Immature natural killer cell (primary cell): ENCODE results near the gene CCDC87. TPM values are rescaled to one million over a fixed set of nuclear protein-coding genes. Genes with fewer than 3 reads are reported as not detected.
"Not testable (repeated sequence)": the region's sequence is repeated elsewhere in the genome, so short reads cannot be mapped to it uniquely, and the experiment has no call there.

ENCODE experiments used
- DNase-seq, 3 donors: peaks; one replicate each; pipeline ENCODE4 v3.0.0; 2022; ENCODE audit warnings: mixed read lengths in 1 of 3
- H3K27ac Mint-ChIP-seq, 6 donors: one replicate each; pipeline ENCODE4 v1.8.0; 2020; ENCODE audit warnings: mixed read lengths in 6 of 6, mild to moderate bottlenecking in 5 of 6, inconsistent platforms in 4 of 6, moderate library complexity in 3 of 6
- H3K27me3 Mint-ChIP-seq, 3 donors: one replicate each; pipeline ENCODE4 v1.8.0; 2020 to 2021; ENCODE audit warnings: low read depth in 3 of 3, mild to moderate bottlenecking in 3 of 3, mixed read lengths in 3 of 3, moderate library complexity in 3 of 3, inconsistent platforms in 1 of 3
- H3K36me3 Mint-ChIP-seq, 3 donors: one replicate each; pipeline ENCODE4 v1.8.0; 2020; ENCODE audit warnings: mixed read lengths in 3 of 3, inconsistent platforms in 2 of 3, mild to moderate bottlenecking in 2 of 3
- H3K4me1 Mint-ChIP-seq, 2 donors: one replicate each; pipeline ENCODE4 v1.8.0; 2020; ENCODE audit warnings: inconsistent platforms in 2 of 2, mild to moderate bottlenecking in 2 of 2, mixed read lengths in 2 of 2, moderate library complexity in 1 of 2
- H3K4me3 Mint-ChIP-seq, 5 donors: one replicate each; pipeline ENCODE4 v1.8.0; 2020; ENCODE audit warnings: mild to moderate bottlenecking in 5 of 5, mixed read lengths in 5 of 5, inconsistent platforms in 3 of 5, moderate library complexity in 3 of 5
- H3K9me3 Mint-ChIP-seq, 6 donors: one replicate each; pipeline ENCODE4 v1.8.0; 2020; ENCODE audit warnings: mild to moderate bottlenecking in 6 of 6, mixed read lengths in 6 of 6, inconsistent platforms in 4 of 6, moderate library complexity in 3 of 6
- polyA plus RNA-seq, 3 donors: library from polyadenylated mRNA; unstranded; fragments of 300-500 nt; fragmentation: Illumina TruSeq; gene quantifications; one replicate each; pipeline ENCODE4 v1.2.3, GENCODE V29; 2021

Gene CCDC87
- polyA plus RNA-seq, 3 donors from 2014 or later, result not detected

DNA sequence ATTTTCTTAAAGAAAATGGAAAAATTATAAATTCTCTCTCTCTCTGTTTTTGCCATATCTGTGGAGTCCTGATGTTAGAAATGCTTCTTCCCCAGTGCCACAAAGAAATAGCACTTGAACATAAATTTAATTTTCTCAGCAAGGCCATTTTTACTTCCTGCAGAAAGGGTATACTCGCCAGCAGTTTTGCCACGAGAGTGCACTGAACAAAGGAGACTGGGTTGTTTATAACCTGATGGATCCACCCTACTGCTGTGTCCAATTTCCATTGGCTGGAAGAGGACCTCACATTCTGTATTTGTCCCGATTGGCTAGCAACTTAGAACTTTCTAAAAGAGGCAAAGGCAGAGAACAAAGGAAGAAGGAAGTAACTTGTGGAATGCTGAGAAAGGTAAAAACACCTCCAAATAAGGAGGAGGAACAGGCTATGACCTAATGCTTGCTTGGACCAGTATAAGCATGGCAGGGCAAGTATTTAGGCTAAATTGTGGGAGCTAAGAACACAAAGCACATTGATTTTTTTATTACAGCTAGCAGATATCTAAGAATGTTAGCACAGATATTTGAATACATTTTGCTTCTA lies 10.2 kb downstream of the CCDC87 start:
- not testable (repeated sequence) for H3K9me3 Mint-ChIP-seq, H3K27ac Mint-ChIP-seq, H3K36me3 Mint-ChIP-seq, H3K4me3 Mint-ChIP-seq, DNase-seq, H3K4me1 Mint-ChIP-seq, H3K27me3 Mint-ChIP-seq

DNA sequence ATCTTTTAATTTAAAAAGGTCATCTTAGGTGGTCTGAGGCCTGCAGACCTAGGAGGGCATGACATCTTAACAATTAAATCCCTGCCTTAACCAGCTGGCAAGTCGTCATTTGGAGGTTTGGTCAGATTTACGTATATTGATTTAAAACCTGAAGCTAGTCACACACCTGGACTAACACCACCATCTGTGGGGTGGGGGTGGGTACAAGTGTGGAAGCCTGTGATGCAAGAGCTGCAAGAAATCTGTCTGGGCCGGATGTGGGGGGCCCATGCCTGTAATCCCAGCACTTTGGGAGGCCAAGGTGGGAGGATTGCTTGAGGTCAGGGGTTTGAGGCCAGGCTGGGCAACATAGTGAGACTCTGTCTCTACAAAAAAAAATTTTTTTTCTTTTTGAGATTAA lies 11.6 kb downstream of the CCDC87 start:
- Mint-ChIP-seq H3K36me3 (no peaks in the 10 kb centered on the region), H3K9me3 (peaks cover 0 to 5% (median 0%) of the 10 kb centered on the region in 6 donors), H3K27me3 (peaks cover 0 to 7% (median 5%) of the 10 kb centered on the region in 3 donors), H3K4me1 (peaks cover 4 to 6% of the 10 kb centered on the region in 2 donors), H3K4me3 (no peak overlapping the region), H3K27ac (peak overlapping the region in 1 of 6 donors; percentile 9)
- DNase-seq, result no peak

DNA sequence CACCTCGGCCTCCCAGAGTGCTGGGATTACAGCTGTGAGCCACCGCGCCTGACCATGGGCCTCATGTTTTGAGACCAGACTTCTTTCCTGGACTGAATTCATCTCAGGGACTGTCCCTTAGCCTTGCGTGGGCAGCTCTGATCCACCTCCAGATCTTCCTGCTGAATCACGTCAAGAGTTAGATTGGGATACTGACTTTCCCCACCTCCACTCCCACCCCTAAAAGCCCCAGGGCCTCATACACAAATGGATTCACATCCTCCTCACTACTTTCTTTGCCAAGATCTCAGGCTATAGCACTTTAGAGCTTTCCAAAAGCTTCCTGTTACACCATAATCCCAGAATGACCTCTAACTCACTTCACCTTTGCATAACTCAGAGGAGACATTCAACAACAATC lies 12.1 kb downstream of the CCDC87 start:
- peaks cover 0 to 7% (median 5%) of the 10 kb centered on the region in 3 donors for H3K27me3 Mint-ChIP-seq
- no peak overlapping the region for H3K4me3 Mint-ChIP-seq
- H3K4me1 Mint-ChIP-seq, result peaks cover 4 to 6% of the 10 kb centered on the region in 2 donors
- no peaks in the 10 kb centered on the region for H3K36me3 Mint-ChIP-seq
- peaks cover 0 to 5% (median 0%) of the 10 kb centered on the region in 6 donors for H3K9me3 Mint-ChIP-seq
- DNase-seq, result no peak
- peak overlapping the region in 2 of 6 donors; percentile 9 to 67 for H3K27ac Mint-ChIP-seq

GRCh38 chr11:66579017-66579606 lies 13.8 kb downstream of the CCDC87 start:
- DNase-seq, result peak; percentile 69 to 71 (median 70)
- H3K4me3 Mint-ChIP-seq, result no peak overlapping the region
- peaks cover 0 to 5% (median 0%) of the 10 kb centered on the region in 6 donors for H3K9me3 Mint-ChIP-seq
- peak overlapping the region in 1 of 6 donors; percentile 69 for H3K27ac Mint-ChIP-seq
- H3K4me1 Mint-ChIP-seq, result peaks cover 4 to 6% of the 10 kb centered on the region in 2 donors
- H3K36me3 Mint-ChIP-seq, result no peaks in the 10 kb centered on the region
- H3K27me3 Mint-ChIP-seq, result peaks cover 0 to 11% (median 7%) of the 10 kb centered on the region in 3 donors

GRCh38 chr11:66570850-66571180 lies 22.0 kb downstream of the CCDC87 start:
- no peak overlapping the region for H3K27ac Mint-ChIP-seq
- peak overlapping the region in 1 of 5 donors; percentile 17 for H3K4me3 Mint-ChIP-seq

GRCh38 chr11:66570079-66570849 lies 22.6 kb downstream of the CCDC87 start:
- DNase-seq, result no peak
- Mint-ChIP-seq H3K36me3 (no peaks in the 10 kb centered on the region), H3K27ac (peak overlapping the region in 1 of 6 donors; percentile 29), H3K4me3 (peak overlapping the region in 3 of 5 donors; percentile 27 to 52 (median 34)), H3K27me3 (peaks cover 0 to 5% (median 1%) of the 10 kb centered on the region in 3 donors), H3K9me3 (no peaks in the 10 kb centered on the region), H3K4me1 (peaks cover 5 to 15% of the 10 kb centered on the region in 2 donors)

More at GRCh38 chr11:66570850-66571180, 22.0 kb downstream of the CCDC87 start:
- peaks cover 0 to 7% (median 4%) of the 10 kb centered on the region in 3 donors for H3K27me3 Mint-ChIP-seq
- no peaks in the 10 kb centered on the region for H3K9me3 Mint-ChIP-seq
- H3K36me3 Mint-ChIP-seq, result no peaks in the 10 kb centered on the region
- no peak for DNase-seq
- peaks cover 5 to 15% of the 10 kb centered on the region in 2 donors for H3K4me1 Mint-ChIP-seq

GRCh38 chr11:66569076-66569475 lies 23.8 kb downstream of the CCDC87 start:
- peak overlapping the region in 1 of 5 donors; percentile 84 for H3K4me3 Mint-ChIP-seq

DNA sequence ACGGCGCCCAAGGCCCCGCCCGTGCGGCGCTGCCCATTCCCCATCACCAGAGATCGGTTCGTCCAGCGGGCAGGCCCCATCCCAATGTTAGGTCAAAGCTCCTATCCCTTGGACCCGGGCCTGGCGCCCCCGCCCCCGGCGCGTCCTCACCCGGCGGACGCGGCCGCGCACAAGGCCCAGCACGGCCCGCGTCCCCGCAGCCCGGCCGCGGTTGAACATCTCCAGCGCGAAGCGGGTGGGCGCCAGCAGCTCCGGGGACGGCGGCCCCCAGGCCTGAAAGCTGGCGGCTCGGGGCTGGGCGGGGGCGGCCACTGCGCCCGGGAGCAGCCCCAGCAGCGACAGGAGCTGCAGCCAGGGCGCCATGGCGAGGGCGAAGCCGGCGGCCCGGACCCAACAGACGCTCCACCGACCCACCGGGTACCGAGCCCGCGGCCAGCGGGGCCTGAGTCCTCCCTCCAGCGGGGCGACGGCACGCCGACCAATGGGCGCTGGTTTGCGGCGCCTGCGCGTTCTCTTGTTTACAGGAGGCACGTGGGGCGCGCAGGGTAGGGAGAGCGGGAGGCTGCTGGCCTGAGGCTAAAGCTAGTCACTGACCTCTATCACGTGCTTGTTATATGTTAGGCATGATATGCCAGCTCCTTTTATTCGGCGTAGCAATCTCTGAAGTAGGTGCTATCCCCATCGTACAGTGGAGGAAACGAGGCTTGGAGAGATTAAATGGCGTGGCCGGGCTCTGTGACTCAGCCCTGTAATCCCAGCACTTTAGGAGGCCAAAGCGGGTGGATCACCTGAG lies 24.5 kb downstream of the CCDC87 start, which contains the start of gene CTSF:
CTSF (minus strand) TSS at position 483 of the 793 bp plus-strand sequence; CDS start at position 363, 120 bp downstream.
- H3K4me1 Mint-ChIP-seq, result peaks cover 5 to 15% of the 10 kb centered on the region in 2 donors
- H3K4me3 Mint-ChIP-seq, result peak within 1 kb of the TSS; percentile 76 to 85 (median 84)
- H3K27me3 Mint-ChIP-seq, result no peaks in the 10 kb centered on the region
- DNase-seq, result peak; percentile 64 to 75 (median 66)
- peak within 1 kb of the TSS in 4 of 6 donors; percentile 49 to 92 (median 80) for H3K27ac Mint-ChIP-seq
- no peaks in the 10 kb centered on the region for H3K36me3 Mint-ChIP-seq
- no peaks in the 10 kb centered on the region for H3K9me3 Mint-ChIP-seq

More at GRCh38 chr11:66569076-66569475, 23.8 kb downstream of the CCDC87 start:
- Mint-ChIP-seq H3K27me3 (peaks cover 0 to 3% (median 0%) of the 10 kb centered on the region in 3 donors), H3K9me3 (no peaks in the 10 kb centered on the region), H3K4me1 (peaks cover 5 to 15% of the 10 kb centered on the region in 2 donors), H3K27ac (no peak overlapping the region), H3K36me3 (no peaks in the 10 kb centered on the region)
- DNase-seq, result no peak

GRCh38 chr11:66567787-66568123 lies 25.1 kb downstream of the CCDC87 start:
- Mint-ChIP-seq H3K9me3 (no peaks in the 10 kb centered on the region), H3K36me3 (no peaks in the 10 kb centered on the region), H3K4me3 (peak overlapping the region; percentile 60 to 79 (median 71)), H3K27me3 (no peaks in the 10 kb centered on the region), H3K4me1 (peaks cover 5 to 15% of the 10 kb centered on the region in 2 donors), H3K27ac (no peak overlapping the region)
- no peak for DNase-seq

DNA sequence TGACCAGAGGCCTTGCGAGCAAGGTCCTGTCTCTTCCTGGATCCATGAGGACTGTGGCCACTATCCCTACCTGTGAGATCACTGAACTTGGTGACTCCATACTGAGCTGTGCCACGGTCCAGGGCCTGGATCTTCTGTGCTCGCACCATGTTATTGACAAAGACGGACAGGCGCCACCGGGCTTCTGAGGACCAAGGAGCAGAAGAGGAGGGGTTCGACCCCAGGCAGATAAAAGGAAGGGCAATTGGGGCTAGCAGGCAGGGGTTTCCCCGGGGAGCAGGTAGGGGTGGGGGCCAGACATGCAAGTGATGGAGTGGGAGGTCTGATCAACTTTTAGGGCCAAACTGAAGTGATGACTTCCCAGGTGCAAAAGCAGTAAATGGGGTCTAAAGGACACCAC lies 26.6 kb downstream of the CCDC87 start:
- Mint-ChIP-seq H3K4me1 (peaks cover 5 to 15% of the 10 kb centered on the region in 2 donors), H3K36me3 (no peaks in the 10 kb centered on the region), H3K27ac (peak overlapping the region in 1 of 6 donors; percentile 34), H3K4me3 (peak overlapping the region; percentile 16 to 56 (median 38)), H3K27me3 (no peaks in the 10 kb centered on the region), H3K9me3 (no peaks in the 10 kb centered on the region)
- DNase-seq, result no peak

DNA sequence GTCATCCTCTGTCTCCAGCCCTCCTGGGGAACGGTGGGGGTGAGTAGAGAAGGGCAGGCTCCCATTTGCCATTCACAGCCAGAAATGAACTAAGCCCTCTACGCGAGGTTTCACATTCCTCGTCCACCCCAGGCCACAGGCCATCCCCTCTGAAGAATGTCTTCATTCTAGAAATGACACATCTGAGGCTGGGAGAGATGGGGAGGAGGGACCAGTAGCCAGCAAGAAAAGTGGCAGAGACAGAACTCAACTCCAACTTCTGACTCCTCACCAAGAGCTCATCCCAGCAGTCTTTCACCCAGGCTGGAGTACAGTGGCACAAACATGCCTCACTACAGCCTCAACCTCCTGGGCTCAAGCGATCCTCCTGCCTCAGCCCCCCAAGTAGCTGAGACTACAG lies 27.9 kb downstream of the CCDC87 start:
- H3K4me1 Mint-ChIP-seq, result peaks cover 5 to 15% of the 10 kb centered on the region in 2 donors
- H3K27me3 Mint-ChIP-seq, result peaks cover 0 to 2% (median 0%) of the 10 kb centered on the region in 3 donors
- H3K36me3 Mint-ChIP-seq, result no peaks in the 10 kb centered on the region
- no peak overlapping the region for H3K27ac Mint-ChIP-seq
- no peak overlapping the region for H3K4me3 Mint-ChIP-seq
- no peak for DNase-seq
- no peaks in the 10 kb centered on the region for H3K9me3 Mint-ChIP-seq

DNA sequence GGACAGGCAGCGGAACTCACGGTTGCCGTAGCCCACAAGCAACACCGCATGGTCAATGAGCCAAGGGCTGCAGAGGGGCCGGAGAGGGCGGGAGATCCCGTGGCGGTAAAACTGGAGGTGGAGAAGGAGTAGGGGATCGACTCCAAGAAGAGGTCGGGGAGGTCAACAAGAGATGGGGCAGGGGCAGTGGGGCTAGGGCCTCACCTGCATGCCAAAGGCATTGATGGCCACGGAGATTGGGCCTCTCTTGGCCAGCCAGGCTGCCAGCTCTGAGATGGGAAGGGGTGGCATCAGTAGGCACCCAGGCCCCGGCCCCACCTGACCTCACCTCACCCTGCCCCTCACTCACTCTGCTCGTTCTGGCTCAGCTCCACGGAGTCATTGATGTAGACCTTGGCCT lies 28.3 kb downstream of the CCDC87 start:
- Mint-ChIP-seq H3K27ac (no peak overlapping the region), H3K4me1 (peaks cover 5 to 15% of the 10 kb centered on the region in 2 donors), H3K36me3 (no peaks in the 10 kb centered on the region), H3K27me3 (peaks cover 0 to 2% (median 0%) of the 10 kb centered on the region in 3 donors), H3K9me3 (no peaks in the 10 kb centered on the region), H3K4me3 (no peak overlapping the region)
- no peak for DNase-seq

DNA sequence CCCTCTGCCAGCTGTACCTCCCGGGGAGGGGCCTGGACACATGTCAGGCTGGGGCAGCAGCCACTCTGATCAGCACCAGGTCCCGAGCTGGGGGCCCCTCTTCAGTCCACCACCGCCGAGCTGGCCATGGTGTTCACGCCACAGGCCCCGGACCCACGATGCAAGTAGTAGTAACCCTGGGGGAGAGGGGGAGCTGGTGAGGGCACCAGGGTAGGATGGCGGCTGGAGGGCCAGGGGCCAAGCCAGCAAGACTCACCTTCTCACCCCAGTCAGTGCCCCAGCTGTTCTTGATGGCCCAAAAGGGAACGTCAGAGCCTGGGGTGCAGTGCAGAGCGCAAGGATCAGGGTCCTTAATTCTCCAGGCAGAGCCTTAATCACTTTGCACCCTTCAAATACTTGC lies 29.0 kb downstream of the CCDC87 start:
- Mint-ChIP-seq H3K4me1 (peaks cover 5 to 16% of the 10 kb centered on the region in 2 donors), H3K27ac (no peak overlapping the region), H3K27me3 (peaks cover 0 to 4% (median 0%) of the 10 kb centered on the region in 3 donors), H3K4me3 (no peak overlapping the region), H3K9me3 (no peaks in the 10 kb centered on the region), H3K36me3 (no peaks in the 10 kb centered on the region)
- DNase-seq, result no peak
